GM12872 (cell line): ENCODE results near the gene PLA2G4E.

ENCODE experiments used
- CTCF ChIP-seq: IDR thresholded peaks from 3 replicates; pipeline ENCODE4 v1.5.1; 2011; ENCODE audit warnings: low read depth, mild to moderate bottlenecking, low read length, moderate library complexity; ENCODE audit not compliant: insufficient read depth

Gene PLA2G4E

GRCh38 chr15:41968701-41969100, 52.1 kb downstream of the PLA2G4E start:
- no peak for TF ChIP-seq CTCF

GRCh38 chr15:41967506-41968206, 53.2 kb downstream of the PLA2G4E start:
- no peak for TF ChIP-seq CTCF

GRCh38 chr15:41966920-41967465, 53.8 kb downstream of the PLA2G4E start:
- TF ChIP-seq CTCF = no peak

- TF ChIP-seq CTCF = no peak
These were observed 54.4 kb downstream of the PLA2G4E start for GRCh38 chr15:41966414-41966812.

- no peak for TF ChIP-seq CTCF
These were observed 55.1 kb downstream of the PLA2G4E start for GRCh38 chr15:41965441-41966413.

GRCh38 chr15:41961595-41962202, 59.1 kb downstream of the PLA2G4E start:
- no peak for TF ChIP-seq CTCF
